HG03469 (cell line): ENCODE data around the gene MANEA.
"Not testable (repeated sequence)": the region's sequence is repeated elsewhere in the genome, so short reads cannot be mapped to it uniquely, and the experiment has no call there.

Experiments used
- ATAC-seq: cut with Tn5 transposase; IDR thresholded peaks from one replicate; pipeline ENCODE4 v1.9.1; 2021; ENCODE audit warnings: mild to moderate bottlenecking, moderate library complexity, moderate number of reproducible peaks; ENCODE audit not compliant: unreplicated experiment

Gene MANEA

DNA sequence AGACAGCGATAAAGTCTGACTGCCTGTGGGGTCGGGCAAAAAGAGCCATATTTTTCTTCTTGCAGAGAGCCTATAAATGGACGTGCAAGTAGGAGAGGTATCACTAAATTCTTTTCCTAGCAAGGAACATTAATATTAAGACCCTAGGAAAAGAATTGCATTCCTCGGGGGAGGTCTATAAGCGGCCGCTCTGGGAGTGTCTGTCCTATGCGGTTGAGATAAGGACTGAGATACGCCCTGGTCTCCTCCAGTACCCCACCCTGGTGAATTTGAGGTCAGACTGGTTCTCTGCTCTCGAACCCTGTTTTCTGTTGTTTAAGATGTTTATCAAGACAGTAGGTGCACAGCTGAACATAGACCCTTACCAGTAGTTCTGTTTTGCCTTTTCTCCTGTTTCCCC is 6.9 kb downstream of the MANEA start:
- not testable (repeated sequence) for ATAC-seq

DNA sequence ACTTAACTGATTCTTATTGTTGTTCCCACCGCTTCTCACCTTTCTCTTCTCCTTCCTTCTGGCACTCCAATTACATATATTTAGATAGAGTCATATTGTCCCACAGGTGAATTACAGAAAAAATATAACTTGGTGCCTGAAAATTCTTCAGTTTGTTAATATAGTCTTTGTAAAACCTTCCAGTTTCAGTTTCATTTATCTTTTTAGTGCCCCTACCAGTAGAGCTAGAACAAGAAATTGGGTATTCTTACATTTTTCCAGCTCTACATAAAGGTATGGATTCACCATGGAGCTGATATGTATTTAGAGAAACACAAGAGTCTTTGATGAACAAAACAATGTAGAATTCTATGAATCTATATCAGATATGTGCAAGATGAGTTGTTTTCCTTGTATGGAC is 10.7 kb downstream of the MANEA start:
- no peak for ATAC-seq

DNA sequence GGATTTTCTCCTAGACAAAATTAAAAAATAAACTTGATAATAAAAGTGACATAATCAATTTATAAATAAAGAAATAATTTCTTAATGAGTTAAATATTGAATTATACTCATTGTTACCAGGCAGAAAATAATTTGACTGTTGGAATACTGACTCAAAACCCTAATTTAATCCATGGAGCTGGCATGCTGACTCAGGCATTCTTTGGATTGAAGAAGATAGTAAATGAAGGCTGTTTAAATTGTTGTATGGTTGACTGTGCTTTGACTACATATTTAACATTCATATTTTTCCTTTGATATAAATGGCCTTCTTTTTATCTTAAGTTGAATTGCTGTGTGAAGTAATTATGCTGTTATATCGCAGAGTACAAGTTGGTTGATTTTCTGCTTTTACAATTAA is 11.7 kb downstream of the MANEA start:
- ATAC-seq: no peak

DNA sequence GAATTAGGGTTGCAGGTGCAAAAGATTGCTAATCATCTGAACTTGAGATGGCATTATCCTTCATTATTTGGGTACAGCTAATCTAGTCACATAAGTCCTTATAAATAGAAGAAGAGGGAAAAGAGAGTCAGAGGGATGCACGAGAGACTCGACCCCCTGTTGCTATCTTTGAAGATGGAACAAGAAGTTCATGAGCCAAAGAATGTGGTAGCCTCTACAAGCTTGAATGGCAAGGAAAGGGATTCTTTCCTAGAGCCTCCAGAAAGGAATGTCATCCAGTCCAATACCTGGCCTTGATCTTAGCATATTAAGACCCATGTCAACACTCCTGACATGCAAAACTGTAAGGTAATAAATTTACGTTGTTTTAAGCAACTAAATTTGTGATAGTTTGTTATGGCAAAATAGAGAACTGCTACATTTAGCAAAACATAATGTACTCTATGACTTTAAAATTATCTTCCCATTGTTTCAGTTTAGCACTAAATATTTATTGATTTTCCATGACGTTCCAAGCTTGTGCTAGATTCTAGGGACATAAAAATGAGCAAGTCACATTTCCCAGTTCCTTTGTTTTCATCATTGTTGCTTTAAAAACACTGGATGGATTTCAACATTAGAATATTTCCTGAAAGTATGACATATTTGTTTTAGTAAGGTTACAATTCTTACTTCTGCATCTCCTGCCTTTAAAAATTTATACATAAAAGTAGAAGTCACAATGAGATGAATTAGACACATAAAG is 12.7 kb downstream of the MANEA start:
- no peak for ATAC-seq

DNA sequence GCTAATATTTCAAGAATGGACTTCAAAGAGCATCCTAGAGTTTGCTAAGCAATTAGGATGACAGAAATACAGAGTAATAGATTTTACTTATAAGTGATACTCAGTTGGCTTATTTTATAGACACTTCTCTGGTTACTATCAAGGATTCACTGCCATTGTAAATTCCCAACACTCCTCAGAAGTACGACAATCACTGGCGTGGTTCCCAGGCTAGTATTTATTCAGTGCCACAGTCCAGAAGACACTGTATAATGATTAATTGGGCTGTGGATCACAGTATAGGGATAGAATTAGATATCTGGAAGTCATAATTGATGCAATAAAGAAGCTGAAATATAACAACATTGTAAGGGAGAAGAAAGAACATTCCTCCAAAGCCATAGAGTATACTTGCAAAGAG is 15.7 kb downstream of the MANEA start:
- no peak for ATAC-seq

DNA sequence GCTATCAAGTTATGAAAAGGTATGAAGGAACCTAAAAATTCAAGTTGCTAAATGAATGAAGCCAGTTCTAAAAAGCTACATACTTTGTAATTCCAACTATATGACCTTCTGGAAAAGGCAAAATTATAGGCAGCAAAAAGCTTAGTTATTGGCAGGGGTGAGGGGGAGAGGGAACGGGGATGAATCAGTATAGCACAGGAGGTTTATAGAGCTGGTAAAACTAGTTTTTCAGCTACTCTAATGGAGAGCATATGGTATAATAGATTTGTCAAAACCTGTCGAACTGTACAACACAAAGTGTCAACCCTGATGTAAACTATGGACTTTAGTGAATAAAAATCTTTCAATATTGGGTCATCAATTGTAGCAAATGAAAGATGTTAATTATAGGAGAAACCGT is 18.7 kb downstream of the MANEA start:
- no peak for ATAC-seq

DNA sequence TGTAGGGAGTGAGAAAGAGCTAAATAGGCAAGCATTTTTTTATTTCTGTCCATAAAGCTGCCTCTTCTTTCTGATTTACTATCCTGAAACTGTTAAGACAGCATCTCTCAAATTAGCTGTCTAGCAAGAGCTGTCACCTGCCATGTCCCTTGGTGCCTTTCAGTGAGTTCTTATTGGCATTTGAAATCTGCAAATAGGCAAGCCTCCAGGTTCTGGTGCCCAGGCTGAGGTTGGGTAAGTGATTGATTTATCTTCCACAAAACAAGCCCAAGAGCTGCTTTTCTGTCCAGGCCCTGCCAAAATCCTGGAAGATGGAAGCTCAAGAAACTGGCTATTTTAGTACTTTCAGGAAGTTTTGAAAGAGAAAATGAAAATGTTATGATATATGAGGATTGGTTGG is 22.4 kb downstream of the MANEA start:
- no peak for ATAC-seq

DNA sequence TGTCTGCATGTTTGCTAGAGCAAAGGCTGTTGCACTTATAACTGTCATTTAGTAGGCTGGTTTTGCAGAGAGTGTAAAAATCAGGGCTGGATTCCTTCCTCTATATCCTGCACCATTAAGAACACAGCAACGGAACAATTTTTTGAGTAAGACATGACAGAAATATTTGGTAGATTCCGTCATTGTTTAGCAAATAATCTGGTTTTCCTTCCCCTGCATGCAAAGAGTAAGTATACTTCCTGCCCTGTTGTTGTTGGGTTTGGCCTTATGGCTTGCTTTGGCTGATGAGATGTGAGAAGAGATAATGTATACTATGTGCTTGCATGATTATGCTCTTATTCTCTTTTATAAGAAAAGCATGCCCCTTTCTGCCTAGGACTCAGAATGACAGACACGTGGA is 23.8 kb downstream of the MANEA start:
- ATAC-seq: no peak

DNA sequence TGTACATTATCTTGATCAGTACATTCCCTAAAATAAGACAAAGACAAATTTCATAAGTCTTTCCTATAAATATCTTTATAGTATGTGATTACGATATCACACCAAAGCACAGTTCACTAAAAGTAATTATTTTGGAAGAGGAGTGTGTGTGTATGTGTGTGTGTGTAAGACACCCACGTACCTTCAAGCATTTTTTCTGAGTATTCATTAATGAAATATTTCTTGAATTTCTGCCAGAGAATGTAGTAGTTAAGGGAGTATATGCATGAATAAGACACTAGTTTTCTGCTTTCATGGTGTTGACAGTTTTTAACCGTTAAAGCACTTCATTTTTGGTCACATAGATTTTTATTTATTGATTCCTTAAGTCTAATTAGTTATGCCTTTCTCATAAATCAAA is 36.8 kb downstream of the MANEA start:
- ATAC-seq: no peak

DNA sequence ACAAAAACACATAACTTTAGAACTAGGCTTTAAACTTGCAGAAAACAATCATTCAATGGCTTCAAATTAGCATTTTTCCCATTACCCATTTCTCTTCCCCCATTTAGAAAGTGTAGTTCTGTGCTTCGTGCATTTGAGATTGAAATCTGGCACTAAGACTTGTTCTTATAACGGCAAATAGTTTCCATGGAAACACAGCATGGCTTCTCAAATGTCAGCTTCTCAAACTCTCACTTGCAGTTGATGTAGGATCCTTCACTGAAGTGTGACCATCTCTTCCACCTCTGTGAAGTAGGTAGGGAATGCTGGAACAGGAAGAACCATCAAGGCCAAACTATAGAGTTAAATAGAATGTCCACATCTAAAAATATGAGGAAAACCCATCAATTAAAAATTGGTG is 52.2 kb downstream of the MANEA start:
- ATAC-seq: no peak

DNA sequence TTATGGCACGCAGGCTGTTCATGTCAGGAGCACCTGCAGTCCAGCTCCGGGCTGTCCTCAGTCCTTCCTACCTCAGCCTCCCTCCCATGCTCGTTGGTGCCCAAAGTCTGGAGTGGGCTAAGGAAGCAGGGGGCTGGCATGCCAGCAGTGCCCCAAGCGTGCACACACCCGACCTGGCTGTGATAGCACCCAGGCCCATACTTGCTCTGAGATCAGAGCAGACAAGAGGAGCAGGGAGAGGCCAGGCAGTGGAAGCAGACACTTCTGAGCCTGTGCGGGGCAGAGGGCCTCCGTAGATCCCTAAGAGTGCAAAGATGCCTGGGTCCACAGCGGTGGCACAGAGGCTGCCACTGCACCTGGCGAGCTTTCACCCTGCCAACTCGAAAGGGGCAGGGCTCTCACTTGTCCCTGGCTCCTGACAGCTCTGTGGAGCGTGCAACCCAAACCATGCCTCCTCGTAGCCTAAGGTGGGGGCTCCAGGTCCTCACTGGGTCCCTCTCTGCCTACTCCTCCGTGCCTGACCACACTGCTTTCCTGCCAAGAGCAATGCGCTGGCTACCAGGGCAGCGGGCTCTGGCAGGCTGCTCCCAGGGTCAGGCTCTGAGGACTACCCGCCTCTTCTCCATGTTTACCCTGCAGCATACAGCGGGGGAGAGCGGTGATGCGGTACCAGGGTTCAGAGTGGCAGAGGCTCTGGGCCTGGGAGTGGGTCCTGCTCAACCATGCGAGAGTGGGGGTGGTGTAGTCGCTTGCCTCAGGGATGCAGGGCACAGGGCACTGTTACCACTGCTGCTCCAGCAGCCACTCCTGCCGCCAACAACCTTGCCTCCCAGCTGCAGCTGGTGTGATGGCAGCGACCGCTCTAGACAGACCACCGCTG is 59.5 kb downstream of the MANEA start:
- no peak for ATAC-seq

DNA sequence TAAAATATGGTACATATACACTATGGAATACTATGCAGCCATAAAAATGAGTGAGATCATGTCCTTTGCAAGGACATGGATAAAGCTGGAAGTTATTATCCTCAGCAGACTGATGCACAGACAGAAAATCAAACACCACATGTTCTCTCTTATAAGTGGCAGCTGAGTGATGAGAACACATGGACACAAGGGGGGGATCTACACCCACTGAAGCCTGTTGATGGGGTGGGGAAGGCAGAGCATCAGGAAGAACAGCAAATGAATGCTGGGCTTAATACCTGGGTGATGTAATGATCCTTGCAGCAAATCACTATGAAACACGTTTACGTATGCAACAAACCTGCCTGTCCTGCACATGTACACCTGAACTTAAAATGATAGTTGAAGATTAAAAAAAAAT is 71.3 kb downstream of the MANEA start:
- no peak for ATAC-seq

DNA sequence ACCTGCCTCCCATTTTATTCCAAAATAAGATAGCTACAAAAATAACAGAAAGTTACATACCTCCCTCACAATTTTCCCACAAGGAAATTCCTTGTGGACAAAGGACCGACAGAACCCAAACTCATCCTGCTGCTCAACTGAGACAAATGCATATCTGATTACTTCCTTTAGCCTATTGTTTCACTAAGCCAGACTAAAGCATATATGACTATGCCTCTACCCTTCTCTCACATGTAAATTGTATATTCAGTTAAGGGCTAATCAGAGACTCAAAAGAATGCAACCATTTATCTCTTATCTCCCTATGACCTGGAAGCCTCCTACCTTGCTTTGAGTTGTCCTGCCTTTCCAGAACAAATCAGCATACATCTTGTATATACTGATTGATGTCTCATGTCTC is 72.1 kb downstream of the MANEA start:
- ATAC-seq: no peak

DNA sequence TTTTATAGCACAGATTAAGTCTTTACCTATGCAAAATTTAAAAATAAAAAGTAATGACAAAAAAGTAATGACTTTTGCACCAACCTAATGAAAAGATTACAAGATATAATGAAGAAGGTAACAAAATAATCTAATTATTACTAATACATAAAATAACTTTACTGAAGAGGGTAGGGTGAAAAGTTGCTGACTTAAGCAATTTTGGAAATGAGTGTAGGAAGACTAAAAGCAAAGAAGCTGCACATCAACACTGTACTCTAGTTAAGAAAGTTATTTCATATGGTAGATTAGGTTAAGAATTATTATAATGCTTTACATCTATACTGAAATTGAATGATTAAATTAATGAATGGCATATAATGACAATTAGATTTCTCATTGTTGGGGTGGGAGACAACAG is 76.8 kb downstream of the MANEA start:
- ATAC-seq: no peak

DNA sequence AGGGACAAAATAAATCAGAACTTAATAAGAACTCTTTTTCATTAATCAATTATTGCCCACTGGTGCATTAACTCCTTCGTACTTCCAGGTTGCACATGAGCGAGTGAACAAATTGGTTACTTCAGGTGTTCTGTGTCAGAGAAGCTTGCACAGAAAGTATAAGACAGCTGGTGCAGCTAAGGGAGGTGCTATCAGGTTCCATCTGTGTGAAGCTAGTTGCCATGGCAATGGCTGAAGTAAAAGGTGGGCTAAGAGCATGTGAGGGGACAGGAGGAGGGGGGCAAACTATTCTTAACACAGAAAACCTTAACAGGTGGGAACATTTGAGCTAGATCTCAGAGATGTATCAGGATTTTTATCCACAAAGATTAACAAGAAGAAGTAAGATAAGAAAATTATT is 81.6 kb downstream of the MANEA start:
- no peak for ATAC-seq
